ENCODE measurements around the gene NCAPD2. TPM values are rescaled to one million over a fixed set of nuclear protein-coding genes. Genes with fewer than 3 reads are reported as not detected.
"Not testable (repeated sequence)": the region's sequence is repeated elsewhere in the genome, so short reads cannot be mapped to it uniquely, and the experiment has no call there.

Gene NCAPD2
- total and polyA plus RNA-seq, 2 donors (not counting 3 experiments of a cell fraction or from before 2014, with no cell fraction given): 41.8 to 90.1 TPM

GRCh38 chr12:6537580-6538419 is 43.9 kb downstream of the NCAPD2 start:
- H3K4me1 ChIP-seq (ENCODE audit: control insufficient read depth, extremely low read depth, insufficient read depth, low read length): peaks cover 43% of the 10 kb centered on the region
- H3K36me3 ChIP-seq (ENCODE audit: control insufficient read depth in 2 of 2, extremely low read depth in 1 of 2, insufficient read depth in 2 of 2, low read length in 2 of 2): peaks cover 16 to 28% of the 10 kb centered on the region in 2 experiments
- DNase-seq (ENCODE audit: low read depth, low spot score) (peak; percentile 67), FAIRE-seq (peak; percentile 86)
- H3K27me3 ChIP-seq (ENCODE audit: control insufficient read depth in 2 of 2, insufficient read depth in 2 of 2, low read length in 2 of 2); H3K9me3 ChIP-seq (replicated peaks; ENCODE audit: control insufficient read depth, insufficient read depth, low read length); H3K4me2 ChIP-seq (ENCODE audit: insufficient read depth, low read length); H2AFZ ChIP-seq (ENCODE audit: low read depth, low read length); H3K4me3 ChIP-seq (replicated peaks in 1 of 3; ENCODE audit: insufficient read depth in 1 of 3, low read depth in 1 of 3, low read length in 3 of 3); H3K9me1 ChIP-seq (replicated peaks; ENCODE audit: control insufficient read depth, extremely low read depth, insufficient read depth, low read length); H3K27ac ChIP-seq (ENCODE audit: insufficient read depth, low read depth, low read length); H4K20me1 ChIP-seq (replicated peaks; ENCODE audit: control insufficient read depth, extremely low read depth, insufficient read depth, low read length); dilution Hi-C loops (cut with MboI; ENCODE audit: extremely low pct_ligation_motif_present, low sequenced_read_pairs); H3K9ac ChIP-seq (replicated peaks; ENCODE audit: extremely low read depth, insufficient read depth, low read length): not testable (repeated sequence)
- BruUV-seq (replicated peaks): TSS peak; percentile 53
- TF ChIP-seq, protein P1, sequence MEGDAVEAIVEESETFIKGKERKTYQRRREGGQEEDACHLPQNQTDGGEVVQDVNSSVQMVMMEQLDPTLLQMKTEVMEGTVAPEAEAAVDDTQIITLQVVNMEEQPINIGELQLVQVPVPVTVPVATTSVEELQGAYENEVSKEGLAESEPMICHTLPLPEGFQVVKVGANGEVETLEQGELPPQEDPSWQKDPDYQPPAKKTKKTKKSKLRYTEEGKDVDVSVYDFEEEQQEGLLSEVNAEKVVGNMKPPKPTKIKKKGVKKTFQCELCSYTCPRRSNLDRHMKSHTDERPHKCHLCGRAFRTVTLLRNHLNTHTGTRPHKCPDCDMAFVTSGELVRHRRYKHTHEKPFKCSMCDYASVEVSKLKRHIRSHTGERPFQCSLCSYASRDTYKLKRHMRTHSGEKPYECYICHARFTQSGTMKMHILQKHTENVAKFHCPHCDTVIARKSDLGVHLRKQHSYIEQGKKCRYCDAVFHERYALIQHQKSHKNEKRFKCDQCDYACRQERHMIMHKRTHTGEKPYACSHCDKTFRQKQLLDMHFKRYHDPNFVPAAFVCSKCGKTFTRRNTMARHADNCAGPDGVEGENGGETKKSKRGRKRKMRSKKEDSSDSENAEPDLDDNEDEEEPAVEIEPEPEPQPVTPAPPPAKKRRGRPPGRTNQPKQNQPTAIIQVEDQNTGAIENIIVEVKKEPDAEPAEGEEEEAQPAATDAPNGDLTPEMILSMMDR (IDR thresholded peaks at IDR 0.05; ENCODE audit: extremely low read depth in 1 of 2, insufficient read depth in 1 of 2, low read depth in 1 of 2, low read length in 2 of 2): peak; percentile 67 to 79
- TF ChIP-seq POLR2AphosphoS5 (IDR thresholded peaks at IDR 0.05; ENCODE audit: insufficient read depth, low read depth, low read length): peak; percentile 13
- peaks cover 31% of the 10 kb centered on the region for H3K79me2 ChIP-seq (ENCODE audit: control insufficient read depth, insufficient read depth, low read length)
- ChIA-PET CTCF (interaction anchor here (0.6 to 7.0 kb wide), 32 partner anchors 8 to 410 kb away, joined by 3 to 145 read pairs (median 5); partner anchors contain the start of genes IFFO1, LTBR, MRPL51 and NOP2), POLR2A (interaction anchor here (0.9 to 1.5 kb wide), 2 partner anchors 12 to 68 kb away, joined by 3 to 4 read pairs; partner anchors contain the start of gene VAMP1)
- intact Hi-C loops (cut with micrococcal nuclease): loop anchor here (1.0 kb wide), 2 partner anchors 72 to 114 kb away; no protein-coding TSS in a partner anchor

All from endothelial cell of umbilical vein (primary cell).